ENCODE data around the gene LTBP2.
A peak's percentile ranks its signal among the peaks of the same experiment; 100 is the strongest.

Gene LTBP2

GRCh38 chr14:74482571-74482970 is 129.5 kb downstream of the LTBP2 start:
- in situ Hi-C loops (cut with HindIII; ENCODE audit: low pct_ligation_motif_present, low sequenced_read_pairs), result no loop called here
- no peaks in the 10 kb centered on the region for H3K27me3 ChIP-seq (replicated peaks)
- H3K27ac ChIP-seq, result no peak overlapping the region
- H3K4me3 ChIP-seq (ENCODE audit: low read depth, low read length), result no peak overlapping the region
- TF ChIP-seq CTCF (IDR thresholded peaks at IDR 0.05; ENCODE audit: low read depth, low read length, missing control alignments), result no peak
- H3K36me3 ChIP-seq (replicated peaks), result peaks cover 53% of the 10 kb centered on the region
- no peak for DNase-seq

- in situ Hi-C loops (cut with HindIII; ENCODE audit: low pct_ligation_motif_present, low sequenced_read_pairs), result no loop called here
- Histone ChIP-seq H3K36me3 (replicated peaks) (peaks cover 54% of the 10 kb centered on the region), H3K27ac (no peak overlapping the region), H3K4me3 (ENCODE audit: low read depth, low read length) (no peak overlapping the region), H3K27me3 (replicated peaks) (no peaks in the 10 kb centered on the region)
- no peak for DNase-seq
- TF ChIP-seq CTCF (IDR thresholded peaks at IDR 0.05; ENCODE audit: low read depth, low read length, missing control alignments), result no peak
Observed at GRCh38 chr14:74480046-74480445, 132.0 kb downstream of the LTBP2 start.

GRCh38 chr14:74478996-74479635 is 132.9 kb downstream of the LTBP2 start:
- Histone ChIP-seq H3K27ac (no peak overlapping the region), H3K36me3 (replicated peaks) (peaks cover 53% of the 10 kb centered on the region), H3K27me3 (replicated peaks) (no peaks in the 10 kb centered on the region), H3K4me3 (ENCODE audit: low read depth, low read length) (no peak overlapping the region)
- DNase-seq, result no peak
- in situ Hi-C loops (cut with HindIII; ENCODE audit: low pct_ligation_motif_present, low sequenced_read_pairs), result no loop called here
- peak; percentile 74 for TF ChIP-seq CTCF (IDR thresholded peaks at IDR 0.05; ENCODE audit: low read depth, low read length, missing control alignments)

GRCh38 chr14:74476607-74477006 is 135.4 kb downstream of the LTBP2 start:
- H3K4me3 ChIP-seq (ENCODE audit: low read depth, low read length), result no peak overlapping the region
- in situ Hi-C loops (cut with HindIII; ENCODE audit: low pct_ligation_motif_present, low sequenced_read_pairs), result no loop called here
- no peak for TF ChIP-seq CTCF (IDR thresholded peaks at IDR 0.05; ENCODE audit: low read depth, low read length, missing control alignments)
- no peaks in the 10 kb centered on the region for H3K27me3 ChIP-seq (replicated peaks)
- peaks cover 45% of the 10 kb centered on the region for H3K36me3 ChIP-seq (replicated peaks)
- no peak for DNase-seq
- H3K27ac ChIP-seq, result no peak overlapping the region

- Histone ChIP-seq H3K36me3 (replicated peaks) (peaks cover 40% of the 10 kb centered on the region), H3K27ac (no peak overlapping the region), H3K4me3 (ENCODE audit: low read depth, low read length) (no peak overlapping the region), H3K27me3 (replicated peaks) (no peaks in the 10 kb centered on the region)
- in situ Hi-C loops (cut with HindIII; ENCODE audit: low pct_ligation_motif_present, low sequenced_read_pairs), result no loop called here
- no peak for DNase-seq
- TF ChIP-seq CTCF (IDR thresholded peaks at IDR 0.05; ENCODE audit: low read depth, low read length, missing control alignments), result no peak
Observed at GRCh38 chr14:74476107-74476506, 135.9 kb downstream of the LTBP2 start.

- peak; percentile 53 for DNase-seq
- in situ Hi-C loops (cut with HindIII; ENCODE audit: low pct_ligation_motif_present, low sequenced_read_pairs), result no loop called here
Observed at GRCh38 chr14:74475678-74476077, 136.4 kb downstream of the LTBP2 start.

More at GRCh38 chr14:74475678-74476077, 136.4 kb downstream of the LTBP2 start:
- no peaks in the 10 kb centered on the region for H3K27me3 ChIP-seq (replicated peaks)
- no peak for TF ChIP-seq CTCF (IDR thresholded peaks at IDR 0.05; ENCODE audit: low read depth, low read length, missing control alignments)
- no peak overlapping the region for H3K27ac ChIP-seq
- no peak overlapping the region for H3K4me3 ChIP-seq (ENCODE audit: low read depth, low read length)
- peaks cover 36% of the 10 kb centered on the region for H3K36me3 ChIP-seq (replicated peaks)

All from brain microvascular endothelial cell (primary cell).